ENCODE results near the gene TAAR6.
"Not testable (repeated sequence)": the region's sequence is repeated elsewhere in the genome, so short reads cannot be mapped to it uniquely, and the experiment has no call there.

Gene TAAR6

DNA sequence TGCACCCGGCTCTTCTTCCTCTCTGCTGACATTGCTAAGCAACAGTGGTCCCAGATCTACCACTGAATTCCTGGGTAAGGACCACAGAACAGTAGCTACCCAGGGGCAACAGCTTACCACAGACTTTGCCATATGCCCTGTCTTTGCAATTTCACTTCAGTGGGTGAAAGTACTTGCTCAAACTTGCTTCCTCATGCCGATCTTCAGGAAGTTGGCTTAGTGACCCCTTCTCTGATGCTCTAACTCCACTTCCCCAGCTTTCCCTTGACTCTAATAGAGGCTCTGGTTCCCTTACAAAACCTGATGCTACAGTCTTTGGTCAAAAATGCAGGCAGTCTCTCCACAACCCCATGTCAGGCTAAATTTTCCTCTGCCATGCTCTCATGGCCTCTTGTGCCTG is 22.7 kb downstream of the TAAR6 start:
- DNase-seq: no peak

DNA sequence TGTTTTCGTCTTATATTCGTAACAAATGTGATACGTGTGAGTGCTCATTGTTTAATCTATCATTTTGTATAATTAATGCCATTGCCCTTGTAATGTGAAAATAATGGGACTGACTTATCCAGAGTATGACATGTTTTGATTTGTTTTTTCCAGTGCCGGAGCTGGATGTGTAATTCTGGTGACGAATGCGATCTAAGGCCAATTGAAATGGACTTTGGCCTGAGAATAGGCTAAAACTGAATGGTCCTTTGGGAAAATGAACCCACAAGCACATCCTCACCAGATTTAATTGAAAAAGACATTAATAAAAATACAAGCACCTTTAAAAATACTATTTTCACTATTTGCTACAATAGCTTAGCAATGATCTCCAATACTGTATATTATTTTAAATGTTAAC is 26.1 kb downstream of the TAAR6 start:
- no peak for DNase-seq

DNA sequence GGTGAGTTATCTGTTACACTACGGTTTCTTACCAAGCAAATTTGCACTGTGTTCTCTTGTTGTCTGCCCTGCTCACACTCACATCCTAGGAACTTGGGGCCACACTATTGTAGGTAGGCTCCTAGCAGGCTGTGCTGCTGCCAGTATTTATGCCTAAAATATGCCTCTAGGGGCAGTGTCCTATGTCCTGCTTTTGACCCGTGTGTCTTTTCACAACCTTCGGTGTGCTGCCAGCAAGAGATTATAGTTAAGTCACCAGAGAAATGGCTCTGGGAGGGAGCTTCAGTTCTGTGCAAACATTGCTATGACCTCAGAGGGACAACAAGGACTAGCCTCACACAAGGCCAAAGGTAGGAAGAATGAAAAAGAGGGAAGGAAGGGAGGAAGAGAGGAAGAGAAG is 28.4 kb downstream of the TAAR6 start:
- no peak for DNase-seq

DNA sequence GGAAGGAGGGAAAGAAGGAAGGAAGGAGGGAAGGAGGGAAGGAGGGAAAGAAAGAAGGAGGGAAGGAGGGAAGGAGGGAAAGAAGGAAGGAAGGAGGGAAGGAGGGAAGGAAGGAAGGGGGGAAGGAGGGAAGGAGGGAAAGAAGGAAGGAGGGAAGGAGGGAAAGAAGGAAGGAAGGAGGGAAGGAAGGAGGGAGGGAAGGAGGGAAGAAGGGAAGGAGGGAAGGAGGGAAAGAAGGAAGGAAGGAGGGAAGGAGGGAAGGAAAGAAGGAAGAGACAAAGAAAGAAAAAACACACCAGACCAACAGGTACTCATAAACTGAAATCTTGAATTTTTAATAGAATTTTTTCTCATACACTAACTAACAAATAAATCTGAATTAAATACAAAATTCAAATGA is 30.8 kb downstream of the TAAR6 start:
- not testable (repeated sequence) for DNase-seq

DNA sequence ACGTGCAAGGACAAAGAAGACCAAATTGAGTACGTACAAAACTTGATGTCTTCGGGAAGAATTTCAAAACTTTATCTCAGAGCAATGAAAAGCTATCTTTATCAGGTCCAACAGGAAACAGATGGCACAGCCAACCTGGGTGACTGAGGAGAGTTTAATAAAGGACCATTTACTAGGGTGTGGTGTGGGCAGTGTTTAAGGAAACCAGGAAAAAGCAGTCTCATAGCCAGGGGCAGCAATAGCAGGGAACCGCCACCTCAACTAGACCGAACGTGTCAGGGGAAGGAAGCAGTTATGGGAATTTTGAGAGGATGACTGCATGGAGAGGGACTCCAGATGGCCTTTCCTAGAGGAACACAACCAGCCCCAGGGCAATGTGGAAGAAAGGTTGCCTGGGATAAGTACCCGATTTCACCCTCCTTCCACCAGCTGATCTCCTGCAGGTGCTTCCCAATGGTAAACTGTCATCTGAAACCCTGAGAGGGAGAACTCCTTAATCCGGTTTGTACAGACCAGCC is 34.6 kb downstream of the TAAR6 start:
- DNase-seq: no peak

DNA sequence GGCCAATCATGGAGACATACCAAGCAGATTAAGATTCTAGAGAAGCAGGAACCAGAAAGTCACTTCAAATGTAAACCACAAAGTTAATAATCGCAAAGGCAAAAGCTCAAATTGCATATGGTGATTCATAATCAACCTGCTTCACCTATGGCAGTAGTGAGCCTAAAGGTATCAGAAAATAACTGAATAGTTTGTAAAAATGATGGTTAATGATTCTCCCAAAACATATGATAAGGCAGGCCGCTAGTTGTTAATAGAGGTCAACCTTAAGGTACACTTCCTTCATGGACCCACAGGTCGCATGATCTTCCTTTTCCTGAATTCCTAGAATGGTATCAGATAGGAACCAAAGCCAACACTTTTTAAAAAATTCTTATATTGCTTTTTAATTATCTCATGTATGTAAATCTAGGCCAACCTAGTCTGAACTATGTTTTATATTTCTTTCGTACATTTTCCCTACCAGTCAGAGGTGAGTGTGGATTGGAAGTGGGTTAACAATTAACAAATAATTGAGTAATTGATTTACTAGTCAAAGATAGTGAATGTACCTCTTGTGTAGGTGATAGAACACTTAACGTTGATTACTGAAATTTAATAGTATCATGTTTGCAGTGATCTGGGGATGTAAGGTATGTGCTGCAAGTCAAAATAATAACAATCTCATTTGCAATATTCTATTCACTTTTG is 37.6 kb downstream of the TAAR6 start:
- no peak for DNase-seq

DNA sequence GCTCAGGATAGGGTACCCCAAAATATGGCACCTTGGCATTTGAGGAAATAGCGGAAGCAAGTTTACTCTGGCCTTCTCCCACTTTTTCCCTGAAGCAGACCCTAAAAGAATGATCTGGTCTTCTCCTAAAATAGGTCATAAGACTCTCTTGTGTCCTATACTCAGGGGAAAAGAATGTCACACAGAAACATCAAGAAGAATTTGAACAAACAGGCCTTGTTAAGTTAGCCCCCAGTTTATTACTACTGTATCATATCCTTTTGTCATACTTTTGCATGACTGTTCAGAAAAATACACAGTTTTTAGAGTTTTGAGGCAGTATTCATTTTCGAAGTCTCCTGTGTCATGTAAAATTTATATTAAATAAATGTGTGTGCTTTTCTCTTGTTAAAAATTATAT is 41.5 kb downstream of the TAAR6 start:
- no peak for DNase-seq

DNA sequence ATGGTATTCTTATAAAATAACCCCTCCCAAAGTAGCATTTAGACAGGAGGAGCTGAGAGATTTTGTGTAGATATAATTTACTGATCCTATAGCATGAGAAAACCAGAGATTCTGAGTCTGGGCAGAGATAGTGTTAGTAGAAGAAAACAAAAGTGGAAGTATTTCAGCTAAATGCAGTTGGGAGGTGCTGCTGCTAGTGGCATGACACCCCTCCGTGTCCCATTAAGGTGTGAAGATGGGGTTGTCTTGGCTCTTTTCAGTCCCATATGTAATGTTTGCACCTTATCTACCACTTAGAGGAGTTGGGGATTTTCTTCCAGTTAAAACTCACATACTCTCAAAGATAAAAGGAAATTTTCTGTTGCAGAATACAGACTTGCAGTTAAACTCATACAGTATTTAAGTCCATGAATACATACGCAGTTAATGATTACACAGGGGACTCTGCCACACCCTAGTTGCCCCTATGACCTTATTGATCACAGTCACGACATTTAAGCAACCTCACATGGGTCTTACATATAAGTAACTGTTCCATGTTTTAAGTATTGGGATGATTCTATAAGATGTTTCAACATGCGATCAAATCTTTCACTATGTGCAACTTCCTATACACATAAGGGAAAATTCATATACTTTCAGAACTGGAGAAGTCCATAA is 42.5 kb downstream of the TAAR6 start:
- DNase-seq: no peak

DNA sequence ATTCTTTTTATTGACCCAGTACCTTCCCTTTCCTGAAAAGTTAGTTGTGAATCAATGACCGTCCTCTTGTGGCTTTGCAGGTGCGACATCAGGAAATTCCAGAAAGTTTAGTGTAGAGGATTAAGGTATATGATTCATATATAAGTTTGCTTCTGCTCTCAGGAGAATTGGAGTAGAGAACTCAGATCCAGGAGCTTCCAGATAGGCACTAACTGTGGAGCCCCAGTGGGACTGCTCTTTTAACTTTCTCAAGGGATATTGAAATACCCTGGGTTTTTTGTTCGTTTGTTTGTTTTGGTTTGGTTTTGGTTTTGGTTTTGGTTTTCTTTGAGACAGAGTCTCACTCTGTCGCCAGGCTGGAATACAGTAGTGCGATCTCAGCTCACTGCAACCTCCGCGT is 44.4 kb downstream of the TAAR6 start:
- no peak for DNase-seq

DNA sequence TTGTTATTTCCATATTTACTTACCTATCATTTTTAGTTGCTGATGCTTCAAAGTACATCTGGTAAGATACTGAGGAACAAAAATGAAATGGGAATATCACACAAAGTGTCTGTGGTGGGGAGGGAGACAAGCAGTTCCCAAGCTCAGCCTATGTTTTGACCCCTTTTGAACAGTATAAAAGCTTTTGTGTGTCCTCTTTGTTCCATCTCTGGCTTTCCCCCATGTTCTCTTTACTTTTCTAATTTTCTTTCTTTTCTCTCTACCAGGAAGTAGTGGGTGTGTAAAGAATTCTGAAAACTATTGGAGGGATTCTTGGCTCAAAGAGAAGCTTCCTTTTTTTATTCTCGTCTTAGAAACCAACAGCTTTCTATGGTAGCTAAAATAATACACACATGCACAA is 46.6 kb downstream of the TAAR6 start:
- DNase-seq: no peak
